GM12878 (cell line): ENCODE results near the gene CREG2. TPM values are rescaled to one million over a fixed set of nuclear protein-coding genes. Genes with fewer than 3 reads are reported as not detected.

ENCODE experiments used
- ATAC-seq: fragments of 200-7000 bp; cut with Tn5 transposase; 3 replicates; pipeline ENCODE4 v1.9.1; 2020; ENCODE audit warnings: mild to moderate bottlenecking, moderate library complexity
- BruUV-seq: library from RNA; stranded (reverse); fragments of 400-500 nt; replicated peaks from 2 replicates; lab custom pipeline; 2021; lab: Mats Ljungman, UMichigan
- CTCF ChIA-PET: fragments of 300-600 bp; sonication (Branson Sonifier 250); formaldehyde crosslinking; extraction: SDS; loops from one replicate; lab custom pipeline; 2021; ENCODE audit warnings: inconsistent platforms; lab: Yijun Ruan, JAX
- POLR2A ChIA-PET: fragments of 350-600 bp; formaldehyde crosslinking; extraction: SDS; loops from one replicate; lab custom pipeline; 2021; ENCODE audit warnings: inconsistent platforms; lab: Charles Lee
- RAD21 ChIA-PET: fragments of 300-600 bp; sonication (Branson Sonifier 250); formaldehyde crosslinking; loops from one replicate; lab custom pipeline; 2023; ENCODE audit warnings: antibody characterized with exemption; ENCODE audit not compliant: unreplicated experiment; lab: Charles Lee
- SMC1A ChIA-PET: fragments of 300-600 bp; sonication (Branson Sonifier 250); formaldehyde crosslinking; loops from one replicate; lab custom pipeline; 2023; ENCODE audit not compliant: unreplicated experiment, uncharacterized antibody; lab: Charles Lee
- DNase-seq: peaks from one replicate; pipeline ENCODE4 v3.0.0-alpha.2; 2011; ENCODE audit warnings: low read depth, low spot score
- FAIRE-seq: peaks from 3 replicates; lab custom pipeline; 2011; peaks lifted over from hg19 to GRCh38; lab: Jason Lieb, UNC
- H2AFZ ChIP-seq: 2 replicates; pipeline ENCODE4 v1.6.0; 2011; ENCODE audit warnings: low read depth, low read length, control low read depth; ENCODE audit not compliant: control insufficient read depth
- H3K27ac ChIP-seq: 2 replicates; pipeline ENCODE4 v1.5.1; 2011; ENCODE audit warnings: control low read depth; ENCODE audit not compliant: control insufficient read depth, insufficient read depth
- H3K27me3 ChIP-seq, 2 experiments: replicated peaks in 1 of 2; 2 replicates each; pipeline versions ENCODE4 v1.6.0 to v1.6.1; 2011; ENCODE audit warnings: low read length in 1 of 2; ENCODE audit not compliant: control insufficient read depth in 2 of 2, insufficient read depth in 2 of 2
- H3K36me3 ChIP-seq, 2 experiments: 2 replicates each; pipeline ENCODE4 v1.5.1; 2011; ENCODE audit warnings: low read length in 1 of 2; ENCODE audit not compliant: control insufficient read depth in 2 of 2, insufficient read depth in 2 of 2
- H3K4me1 ChIP-seq: 2 replicates; pipeline ENCODE4 v1.6.1; 2011; ENCODE audit warnings: mild to moderate bottlenecking, low read length, moderate library complexity, mixed read lengths; ENCODE audit not compliant: control insufficient read depth, insufficient read depth
- H3K4me2 ChIP-seq: 2 replicates; pipeline ENCODE4 v1.6.0; 2011; ENCODE audit warnings: control low read depth; ENCODE audit not compliant: control insufficient read depth, insufficient read depth
- H3K4me3 ChIP-seq: fragments of 200-600 bp; sonication (generic); 2 replicates; pipeline ENCODE4 v1.5.1; 2016
- H3K79me2 ChIP-seq: 2 replicates; pipeline ENCODE4 v1.6.0; 2011; ENCODE audit warnings: low read length; ENCODE audit not compliant: control insufficient read depth, insufficient read depth
- H3K9ac ChIP-seq: 2 replicates; pipeline ENCODE4 v1.8.0; 2011; ENCODE audit warnings: low read length, control low read depth, mixed read lengths; ENCODE audit not compliant: control insufficient read depth, insufficient read depth
- H3K9me3 ChIP-seq: replicated peaks from 3 replicates; pipeline ENCODE4 v1.5.1; 2011; ENCODE audit warnings: mild to moderate bottlenecking, low read length; ENCODE audit not compliant: control insufficient read depth, insufficient read depth
- H4K20me1 ChIP-seq: 2 replicates; pipeline ENCODE4 v1.6.0; 2011; ENCODE audit not compliant: control insufficient read depth, insufficient read depth
- CHD2 ChIP-seq: IDR thresholded peaks from 2 replicates; pipeline ENCODE4 v1.6.1; 2011; ENCODE audit warnings: low read depth, low read length, improper control_type of control experiment, borderline replicate concordance
- CREB1 ChIP-seq: IDR thresholded peaks from 2 replicates; pipeline ENCODE4 v1.6.1; 2012; ENCODE audit warnings: low read depth, mild to moderate bottlenecking, inconsistent platforms
- EED ChIP-seq: sonication (generic); IDR thresholded peaks from 2 replicates; pipeline ENCODE4 v1.6.1; 2016; ENCODE audit warnings: antibody characterized with exemption, low read depth
- HCFC1 ChIP-seq: fragments of 150-350 bp; IDR thresholded peaks from 2 replicates; pipeline ENCODE4 v1.6.1; 2014; ENCODE audit warnings: low read length
- IKZF2 ChIP-seq, 2 experiments: fragments of 450-650 bp; IDR thresholded peaks; 2 replicates each; pipeline ENCODE4 v1.6.1; 2017; ENCODE audit warnings: mild to moderate bottlenecking in 2 of 2, moderate library complexity in 2 of 2
- MEF2B ChIP-seq: fragments of 450-650 bp; IDR thresholded peaks from 2 replicates; pipeline ENCODE4 v1.6.1; 2018; ENCODE audit warnings: mild to moderate bottlenecking, moderate library complexity; ENCODE audit not compliant: partially characterized antibody, poor library complexity, severe bottlenecking
- NFXL1 ChIP-seq: fragments of 450-650 bp; IDR thresholded peaks from 2 replicates; pipeline ENCODE4 v1.6.1; 2017; ENCODE audit warnings: antibody characterized with exemption, mild to moderate bottlenecking, borderline replicate concordance
- NFYB ChIP-seq: IDR thresholded peaks from 2 replicates; pipeline ENCODE4 v1.6.1; 2011; ENCODE audit warnings: low read depth, mild to moderate bottlenecking, low read length, improper control_type of control experiment, moderate library complexity; ENCODE audit not compliant: insufficient read depth
- POU2F2 ChIP-seq: IDR thresholded peaks from 3 replicates; pipeline ENCODE4 v1.6.1; 2011; ENCODE audit warnings: low read depth, mild to moderate bottlenecking, low read length, borderline replicate concordance
- RAD21 ChIP-seq: IDR thresholded peaks from 2 replicates; pipeline ENCODE4 v1.6.1; 2011; ENCODE audit warnings: mild to moderate bottlenecking, low read depth, low read length, moderate library complexity; ENCODE audit not compliant: insufficient read depth
- RB1 ChIP-seq: fragments of 450-650 bp; formaldehyde crosslinking; IDR thresholded peaks from 2 replicates; pipeline ENCODE4 v1.6.1; 2017; ENCODE audit warnings: mild to moderate bottlenecking, borderline replicate concordance
- SMC3 ChIP-seq: IDR thresholded peaks from 2 replicates; pipeline ENCODE4 v1.6.1; 2011; ENCODE audit warnings: low read length, improper control_type of control experiment, borderline replicate concordance
- SRF ChIP-seq, 2 experiments: IDR thresholded peaks; 2 replicates each; pipeline ENCODE4 v1.6.1; 2011; ENCODE audit warnings: low read depth in 2 of 2, low read length in 2 of 2, mild to moderate bottlenecking in 1 of 2, moderate library complexity in 1 of 2
- TCF3 ChIP-seq: IDR thresholded peaks from 2 replicates; pipeline ENCODE4 v1.6.1; 2012; ENCODE audit warnings: low read depth, mild to moderate bottlenecking, low read length, borderline replicate concordance; ENCODE audit not compliant: insufficient read depth
- ZBTB4 ChIP-seq: fragments of 450-650 bp; formaldehyde crosslinking; IDR thresholded peaks from 2 replicates; pipeline ENCODE4 v1.4.0; 2022; ENCODE audit warnings: mild to moderate bottlenecking, moderate library complexity
- WGBS: methylation state at CpG from one replicate; pipeline ENCODE4 v1.1.6; 2016; ENCODE audit warnings: low lambda C conversion rate; ENCODE audit not compliant: insufficient replicate concordance, insufficient coverage; ENCODE audit errors: missing lambda C conversion rate; 5-methylcytosine and 5-hydroxymethylcytosine counted together
- in situ Hi-C: fragments of 300-500 bp; cut with MboI; formaldehyde crosslinking; loops from 9 replicates; pipeline ENCODE4 v1.14.3; 2018; ENCODE audit warnings: mixed read lengths
- intact Hi-C: fragments of 100-400 bp; cut with micrococcal nuclease; formaldehyde crosslinking; loops from one replicate; pipeline ENCODE4 v1.14.2; 2022; ENCODE audit not compliant: unreplicated experiment
- polyA plus RNA-seq, 11 experiments: library from polyadenylated mRNA; depleted of rRNA in 4 of 11; unstranded in 6 of 11; stranded (reverse) in 5 of 11; fragments of >200 nt; fragmentation: Nextera tagmentation in 4 of 11; fragmentation: Illumina TruSeq in 1 of 11; extraction: Ambion mirVana in 4 of 11; extraction: Trizol in 1 of 11; gene quantifications; 1 replicate in 1 of 11; 2 replicates in 10 of 11; pipeline versions ENCODE4 v1.2.1 to v1.2.3, GENCODE V29; 2011 to 2016; ENCODE audit warnings: inconsistent platforms in 2 of 11, missing spikeins in 2 of 11, low read depth in 1 of 11
- total RNA-seq, 4 experiments: library from RNA; depleted of rRNA in 3 of 4; stranded (reverse); fragments of >200 nt in 3 of 4; fragmentation: Illumina TruSeq in 1 of 4; extraction: Trizol in 1 of 4; gene quantifications; 2 replicates each; pipeline versions ENCODE4 v1.2.1 to v1.2.3, GENCODE V29; 2013 to 2021
- TF ChIP-seq, protein P1 (sequence below): IDR thresholded peaks from 2 replicates; pipeline ENCODE4 v1.6.1; 2011; ENCODE audit warnings: mild to moderate bottlenecking, low read depth, low read length, moderate library complexity; ENCODE audit not compliant: insufficient replicate concordance
- TF ChIP-seq, protein P2 (sequence below): fragments of 450-650 bp; IDR thresholded peaks from 2 replicates; pipeline ENCODE4 v1.6.1; 2017; ENCODE audit warnings: antibody characterized with exemption, mild to moderate bottlenecking, moderate library complexity

CREG2 gene
- total and polyA plus RNA-seq, 10 of the 15 experiments (the other 5 are each of a cell fraction or from before 2014, with no cell fraction given): not detected

DNA sequence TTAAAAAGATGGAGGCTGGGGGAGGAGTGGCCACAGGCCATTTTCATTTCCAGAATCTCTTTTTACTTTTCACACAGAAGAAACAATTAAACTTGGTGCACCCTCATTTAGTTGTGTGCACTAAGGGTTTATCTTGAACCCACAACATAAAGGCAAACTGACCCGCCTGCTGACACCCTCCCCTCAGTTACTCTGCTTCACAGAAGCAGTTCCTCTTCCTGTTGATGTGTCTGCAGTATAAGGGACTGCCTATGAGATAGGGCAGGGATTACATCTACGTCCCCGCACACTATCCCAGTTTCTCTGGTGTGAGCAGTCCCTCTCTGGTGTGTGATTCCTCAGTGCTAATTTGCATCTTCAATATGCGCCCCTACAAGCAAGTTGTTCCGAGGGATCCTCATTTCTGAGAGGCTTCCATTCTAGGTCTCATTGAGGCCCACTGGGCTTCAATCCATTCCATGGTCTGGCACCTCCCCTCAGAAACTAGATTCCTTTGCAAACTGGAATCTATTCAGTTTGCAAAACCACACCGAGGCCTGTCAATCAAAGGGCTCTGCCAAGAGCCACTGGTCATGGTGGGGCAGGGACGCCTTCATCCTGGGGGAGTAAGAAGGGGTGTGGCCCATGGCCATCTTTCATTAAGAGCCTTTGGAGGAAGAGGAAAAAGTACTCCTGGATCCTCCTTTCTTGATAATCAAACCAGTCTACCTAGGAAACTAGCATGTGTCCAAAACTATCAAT, 12.3 kb downstream of the CREG2 start:
- Histone ChIP-seq H3K4me3 (no peak overlapping the region), H3K4me2 (no peak overlapping the region), H3K9ac (no peak overlapping the region), H3K9me3 (no peaks in the 10 kb centered on the region), H3K4me1 (no peaks in the 10 kb centered on the region), H3K79me2 (no peaks in the 10 kb centered on the region), H3K36me3 (no peaks in the 10 kb centered on the region), H3K27ac (no peak overlapping the region), H3K27me3 (no peaks in the 10 kb centered on the region), H2AFZ (no peak overlapping the region), H4K20me1 (no peaks in the 10 kb centered on the region)
- ChIA-PET RAD21 (no interaction called here), SMC1A (no interaction called here), CTCF (interaction anchor here (0.9 kb wide), 1 partner anchor 17 kb away, joined by 3 read pairs; no protein-coding TSS in a partner anchor), POLR2A (no interaction called here)
- DNase-seq (no peak), FAIRE-seq (no peak), ATAC-seq (no peak)
- whole genome bisulfite sequencing: 55% methylated on average over 7 of the region's 7 CpGs
- in situ Hi-C loops (no loop called here), intact Hi-C loops (no loop called here)
- no TSS peak for BruUV-seq
- TF ChIP-seq HCFC1: no peak
- TF ChIP-seq, protein P1, sequence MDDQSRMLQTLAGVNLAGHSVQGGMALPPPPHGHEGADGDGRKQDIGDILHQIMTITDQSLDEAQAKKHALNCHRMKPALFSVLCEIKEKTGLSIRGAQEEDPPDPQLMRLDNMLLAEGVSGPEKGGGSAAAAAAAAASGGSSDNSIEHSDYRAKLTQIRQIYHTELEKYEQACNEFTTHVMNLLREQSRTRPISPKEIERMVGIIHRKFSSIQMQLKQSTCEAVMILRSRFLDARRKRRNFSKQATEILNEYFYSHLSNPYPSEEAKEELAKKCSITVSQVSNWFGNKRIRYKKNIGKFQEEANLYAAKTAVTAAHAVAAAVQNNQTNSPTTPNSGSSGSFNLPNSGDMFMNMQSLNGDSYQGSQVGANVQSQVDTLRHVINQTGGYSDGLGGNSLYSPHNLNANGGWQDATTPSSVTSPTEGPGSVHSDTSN: no peak
- TF ChIP-seq RAD21: no peak
- no peak for TF ChIP-seq RB1
- TF ChIP-seq MEF2B: no peak
- TF ChIP-seq IKZF2 (IDR thresholded peaks at IDR 0.05): no peak
- no peak for TF ChIP-seq SMC3
- no peak for TF ChIP-seq EED
- TF ChIP-seq, protein P2, sequence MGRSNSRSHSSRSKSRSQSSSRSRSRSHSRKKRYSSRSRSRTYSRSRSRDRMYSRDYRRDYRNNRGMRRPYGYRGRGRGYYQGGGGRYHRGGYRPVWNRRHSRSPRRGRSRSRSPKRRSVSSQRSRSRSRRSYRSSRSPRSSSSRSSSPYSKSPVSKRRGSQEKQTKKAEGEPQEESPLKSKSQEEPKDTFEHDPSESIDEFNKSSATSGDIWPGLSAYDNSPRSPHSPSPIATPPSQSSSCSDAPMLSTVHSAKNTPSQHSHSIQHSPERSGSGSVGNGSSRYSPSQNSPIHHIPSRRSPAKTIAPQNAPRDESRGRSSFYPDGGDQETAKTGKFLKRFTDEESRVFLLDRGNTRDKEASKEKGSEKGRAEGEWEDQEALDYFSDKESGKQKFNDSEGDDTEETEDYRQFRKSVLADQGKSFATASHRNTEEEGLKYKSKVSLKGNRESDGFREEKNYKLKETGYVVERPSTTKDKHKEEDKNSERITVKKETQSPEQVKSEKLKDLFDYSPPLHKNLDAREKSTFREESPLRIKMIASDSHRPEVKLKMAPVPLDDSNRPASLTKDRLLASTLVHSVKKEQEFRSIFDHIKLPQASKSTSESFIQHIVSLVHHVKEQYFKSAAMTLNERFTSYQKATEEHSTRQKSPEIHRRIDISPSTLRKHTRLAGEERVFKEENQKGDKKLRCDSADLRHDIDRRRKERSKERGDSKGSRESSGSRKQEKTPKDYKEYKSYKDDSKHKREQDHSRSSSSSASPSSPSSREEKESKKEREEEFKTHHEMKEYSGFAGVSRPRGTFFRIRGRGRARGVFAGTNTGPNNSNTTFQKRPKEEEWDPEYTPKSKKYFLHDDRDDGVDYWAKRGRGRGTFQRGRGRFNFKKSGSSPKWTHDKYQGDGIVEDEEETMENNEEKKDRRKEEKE: no peak
- TF ChIP-seq POU2F2: no peak
- TF ChIP-seq SRF (IDR thresholded peaks at IDR 0.05; ENCODE audit: low read depth in 2 of 2, low read length in 2 of 2): no peak
- no peak for TF ChIP-seq NFYB
- no peak for TF ChIP-seq NFXL1
- no peak for TF ChIP-seq CREB1
- TF ChIP-seq CHD2: no peak
- no peak for TF ChIP-seq TCF3
- TF ChIP-seq ZBTB4 (CRISPR knock-in tag): no peak
